ENCODE data around the gene TENM3.

Gene TENM3

DNA sequence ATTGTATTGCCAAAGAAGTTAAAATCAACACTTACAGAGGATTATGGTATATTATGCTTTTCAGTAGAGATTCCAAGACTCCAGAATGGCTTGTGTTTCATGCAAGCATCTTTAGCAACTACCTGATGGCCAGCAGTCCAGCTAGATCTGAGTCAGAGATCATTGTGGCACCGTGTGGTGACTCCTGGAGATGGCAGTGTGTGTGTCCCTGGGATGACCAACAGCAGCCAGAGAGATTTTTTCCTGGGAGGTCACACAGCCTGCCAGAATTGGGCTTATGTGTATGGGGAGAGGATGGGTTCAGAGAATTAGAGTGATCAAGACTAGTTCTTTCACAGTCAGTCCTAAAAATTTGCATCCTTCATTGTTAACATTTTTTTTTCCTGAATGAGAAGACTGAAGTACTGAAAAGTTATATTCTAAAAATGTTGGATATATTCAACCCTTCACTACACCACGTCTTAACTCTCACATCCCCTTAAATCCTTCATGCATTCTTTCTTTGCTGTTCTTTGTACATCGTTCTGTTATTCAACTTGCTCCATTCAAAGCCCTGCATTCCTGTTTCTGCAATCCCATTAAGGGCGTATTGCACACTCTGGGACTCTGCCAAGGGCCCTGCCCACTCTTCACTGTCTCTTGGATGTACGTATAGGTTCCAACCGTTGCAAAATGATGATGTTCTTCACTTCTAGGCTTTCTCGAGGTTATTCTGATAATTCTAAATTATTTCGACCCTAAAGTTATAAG is 12.4 kb downstream of the TENM3 start:
- no peak for DNase-seq

DNA sequence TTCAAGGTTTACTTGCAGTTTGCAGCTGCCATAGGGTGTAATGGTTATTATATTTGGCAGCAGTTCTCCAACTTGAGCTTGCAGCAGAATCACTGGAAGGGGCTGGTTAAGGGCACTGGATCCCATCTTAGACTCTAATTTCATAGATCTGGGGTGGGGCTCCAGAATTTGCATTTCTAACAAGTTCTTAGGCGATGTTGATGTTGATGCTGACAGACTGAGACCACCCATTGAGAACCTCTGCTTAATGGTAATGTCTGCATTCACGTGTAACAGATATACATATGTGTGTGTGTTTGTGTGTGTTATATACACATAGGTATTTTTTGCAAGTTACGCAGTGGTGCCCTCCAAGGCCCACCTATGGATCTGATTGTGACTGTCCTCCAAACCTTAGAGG is 13.8 kb downstream of the TENM3 start:
- DNase-seq: no peak

DNA sequence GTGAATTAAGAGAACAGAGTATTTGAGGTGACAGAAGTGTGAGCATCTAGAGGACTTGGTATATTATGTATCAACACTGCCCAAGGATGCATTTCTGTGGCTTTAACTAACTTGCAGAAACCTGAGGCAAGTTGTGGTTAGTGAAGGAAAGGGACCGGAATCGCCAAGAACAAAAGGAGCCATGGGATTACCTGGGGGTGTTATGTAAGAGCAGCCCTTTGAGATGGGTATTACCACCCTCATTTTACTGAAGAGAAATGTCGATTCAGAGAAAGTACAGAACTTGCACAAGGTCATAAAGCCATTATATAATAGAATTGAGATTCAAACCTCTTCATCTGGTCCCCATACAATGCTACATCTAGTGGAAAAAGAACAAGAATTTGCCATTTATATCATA is 14.3 kb downstream of the TENM3 start:
- no peak for DNase-seq

- DNase-seq: no peak
Measured at GRCh38 chr4:182258441-182259000, 15.3 kb downstream of the TENM3 start.

- no peak for DNase-seq
Measured at GRCh38 chr4:182261651-182262223, 18.5 kb downstream of the TENM3 start.

DNA sequence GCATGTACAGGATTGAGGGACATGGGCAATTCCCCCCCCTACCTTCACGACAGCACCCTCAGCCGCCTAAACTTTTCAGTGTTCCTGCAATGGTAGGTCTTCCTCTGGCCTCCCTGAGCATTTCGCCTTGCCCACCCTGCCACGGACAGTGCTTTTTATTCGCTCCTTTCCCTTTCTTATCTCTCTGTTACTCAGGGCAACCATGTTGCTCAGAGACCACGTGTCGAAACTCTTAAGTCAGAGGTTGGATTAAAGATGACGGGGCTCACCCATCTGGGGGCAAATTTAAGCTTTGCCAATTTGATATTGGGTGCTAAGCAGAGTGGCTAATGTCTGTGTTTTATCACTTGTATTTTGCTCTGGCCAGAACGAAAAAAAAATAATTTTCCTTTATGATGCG is 20.4 kb downstream of the TENM3 start:
- no peak for DNase-seq

- DNase-seq: no peak
Measured at GRCh38 chr4:182264139-182264752, 21.0 kb downstream of the TENM3 start.

DNA sequence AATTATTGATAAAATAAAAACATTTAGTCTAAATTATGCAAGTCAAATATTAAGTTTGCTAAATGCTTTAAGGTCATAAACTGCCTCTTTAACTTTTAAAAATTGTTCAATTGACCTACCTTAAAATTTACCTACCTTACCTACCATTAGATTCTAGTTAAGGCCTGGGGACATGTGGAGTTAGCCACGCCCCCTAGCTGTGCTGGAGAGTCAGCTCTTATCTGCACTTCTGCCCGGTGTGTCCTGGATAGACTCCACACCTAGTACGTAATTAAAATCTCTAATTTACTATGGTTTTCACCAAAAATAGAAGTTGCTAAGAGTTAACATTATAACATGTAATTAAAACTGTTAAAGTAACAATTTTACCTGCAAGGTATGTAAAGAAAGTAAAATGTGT is 22.7 kb downstream of the TENM3 start:
- DNase-seq: no peak

GRCh38 chr4:182267048-182267447 is 23.8 kb downstream of the TENM3 start:
- no peak for DNase-seq

- DNase-seq: no peak
Measured at GRCh38 chr4:182268966-182269365, 25.8 kb downstream of the TENM3 start.

DNA sequence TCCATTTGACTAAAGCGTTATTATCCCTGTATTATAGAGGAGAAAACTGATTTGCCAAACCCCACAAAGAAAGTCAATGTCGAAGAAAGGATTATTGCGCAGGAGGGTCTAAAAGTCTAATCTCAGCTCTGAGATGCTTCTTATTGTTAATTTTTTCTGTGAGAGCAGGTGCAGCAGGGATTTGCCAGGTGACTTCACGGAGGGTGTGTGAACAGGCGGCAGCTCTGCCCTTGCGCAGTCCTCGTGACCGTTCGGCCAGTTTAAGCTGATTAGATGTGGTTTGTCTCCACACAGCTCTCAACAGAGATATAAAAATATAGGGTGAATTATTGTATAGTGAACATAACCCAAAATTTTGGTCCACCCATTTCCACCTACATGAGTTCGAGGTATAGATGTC is 28.5 kb downstream of the TENM3 start:
- DNase-seq: no peak

DNA sequence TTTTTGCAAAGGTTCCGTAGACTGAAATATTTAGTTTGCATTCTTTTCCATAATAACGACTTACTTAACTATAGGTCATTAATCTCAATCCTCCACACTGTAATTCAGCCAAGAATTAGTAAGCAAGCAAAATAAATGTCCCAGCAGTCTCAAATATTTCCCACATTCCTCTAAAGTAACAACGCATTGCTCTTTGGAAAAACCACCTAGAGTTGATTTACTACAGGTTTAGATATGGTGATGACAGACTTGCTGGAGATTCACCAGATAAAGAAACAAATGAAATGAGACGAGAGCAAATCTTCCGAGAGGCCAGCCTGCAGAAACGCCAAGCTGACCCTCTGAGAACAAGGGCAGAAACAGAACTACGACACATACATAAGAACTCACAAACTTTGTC is 28.9 kb downstream of the TENM3 start:
- no peak for DNase-seq

- no peak for DNase-seq
Measured at GRCh38 chr4:182273191-182273935, 30.2 kb downstream of the TENM3 start.

DNA sequence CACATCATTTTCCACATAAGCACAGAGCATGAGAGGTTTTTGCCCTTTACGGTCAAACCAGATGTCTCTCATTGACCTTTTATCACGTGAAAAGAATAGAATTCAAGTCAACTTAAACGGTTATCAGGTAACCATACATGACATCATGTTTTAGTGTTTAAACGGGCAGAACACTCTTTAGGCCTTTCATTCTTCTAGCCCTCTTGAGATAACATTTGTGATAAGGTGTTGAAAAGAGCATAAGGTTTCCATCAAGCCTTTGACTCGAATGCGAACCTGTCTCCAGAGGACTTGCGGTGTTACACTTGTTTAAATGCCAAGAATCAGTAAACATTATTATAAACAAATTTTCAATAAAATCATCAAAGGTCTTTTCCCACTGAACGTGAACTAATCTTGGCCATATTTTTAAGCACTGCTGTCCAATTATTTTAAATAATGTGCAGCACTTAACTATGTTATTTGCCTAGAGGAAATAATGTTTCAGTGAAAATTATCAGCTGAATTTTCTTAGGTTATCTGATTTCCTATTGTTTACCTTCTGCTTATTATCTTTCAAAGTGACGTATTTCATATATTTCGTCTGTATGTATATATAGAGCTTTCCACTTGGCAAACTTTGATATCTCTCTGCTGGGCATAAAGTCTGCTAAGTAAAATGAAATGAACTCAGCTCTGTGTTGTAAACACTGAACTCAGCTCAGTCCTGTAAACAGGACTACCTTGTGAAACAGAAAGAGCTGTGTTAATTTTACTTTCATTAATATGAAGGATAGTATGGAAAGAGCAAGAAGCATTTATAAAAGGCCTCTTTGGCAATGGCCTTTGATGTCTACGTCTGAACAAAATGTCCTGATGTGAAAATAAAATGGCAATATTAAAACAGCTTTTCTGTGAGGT is 33.3 kb downstream of the TENM3 start:
- no peak for DNase-seq

DNA sequence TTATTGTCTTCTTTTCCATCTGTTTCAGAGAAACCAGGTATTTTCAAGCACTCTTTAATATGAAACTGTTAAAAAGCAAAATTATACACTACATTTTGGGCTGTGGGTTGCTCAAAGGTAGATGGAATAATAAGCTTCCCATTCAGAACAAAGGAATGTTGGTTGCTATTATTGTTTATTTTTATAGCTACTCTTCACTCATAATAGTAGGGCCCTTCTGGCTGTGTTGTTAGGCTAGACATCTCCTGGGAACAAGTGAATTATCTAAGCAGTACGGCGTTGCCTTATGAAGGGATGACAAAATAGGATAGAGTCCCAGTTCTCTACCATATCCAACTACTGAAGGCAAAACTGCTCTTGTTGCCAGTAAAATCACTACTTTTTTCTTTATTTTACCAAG is 34.2 kb downstream of the TENM3 start:
- no peak for DNase-seq

DNA sequence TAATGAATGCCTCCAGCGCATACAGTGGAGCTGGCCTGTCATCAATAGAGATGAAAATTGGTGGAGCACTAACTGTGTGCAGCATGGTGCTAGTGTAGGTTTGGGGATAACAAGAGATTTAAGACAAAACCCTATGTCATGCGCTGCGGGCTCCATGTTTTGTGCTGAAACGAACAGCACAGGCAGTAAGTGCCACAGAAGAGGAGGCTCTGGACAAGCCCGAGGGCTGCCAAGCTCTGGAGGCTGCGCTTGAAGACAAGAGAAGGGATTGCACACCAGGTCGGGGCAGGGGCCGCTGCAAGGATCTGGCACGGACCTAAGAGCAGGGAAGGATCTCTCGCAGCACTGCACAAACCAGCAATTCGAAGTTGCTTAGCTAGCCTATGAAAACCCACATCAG is 35.5 kb downstream of the TENM3 start:
- DNase-seq: no peak

GRCh38 chr4:182280436-182281111 is 37.4 kb downstream of the TENM3 start:
- DNase-seq: no peak

GRCh38 chr4:182286035-182286434 is 42.8 kb downstream of the TENM3 start:
- no peak for DNase-seq

DNA sequence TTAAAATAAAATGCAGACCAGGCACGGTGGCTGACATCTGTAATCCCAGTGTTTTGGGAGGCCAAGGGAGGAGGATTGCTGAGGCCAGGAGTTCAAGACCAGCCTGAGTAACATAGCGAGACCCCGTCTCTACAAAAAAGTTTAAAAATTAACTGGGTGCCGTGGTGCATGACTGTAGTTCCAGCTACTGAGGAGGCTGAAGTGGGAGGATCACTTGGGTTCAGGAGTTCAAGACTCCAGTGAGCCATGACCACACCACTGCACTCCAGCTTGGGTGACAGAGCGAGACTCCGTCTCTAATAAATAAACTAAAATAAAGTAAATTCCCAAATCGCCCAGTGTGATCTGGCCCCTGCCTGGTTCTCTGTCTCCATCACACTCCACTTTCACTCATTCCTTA is 43.7 kb downstream of the TENM3 start:
- DNase-seq: no peak

DNA sequence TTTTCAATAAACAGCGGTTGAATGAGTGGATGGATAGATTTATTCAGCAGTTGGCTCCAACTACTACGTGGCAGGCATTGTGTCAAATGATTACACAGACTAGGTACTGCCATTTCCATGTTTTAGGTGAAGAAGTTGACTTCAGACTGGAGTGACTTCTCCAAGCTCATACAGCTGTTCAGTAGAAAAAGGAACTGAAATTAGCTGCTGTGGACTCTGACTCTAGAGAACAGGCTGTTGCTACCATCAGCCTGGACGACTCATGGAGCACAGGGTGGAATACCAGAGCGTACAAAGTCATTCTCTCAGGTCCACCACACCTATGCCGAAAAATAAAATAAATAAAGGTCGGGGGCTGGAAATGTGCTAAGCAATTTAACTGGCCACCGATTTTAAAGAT is 45.3 kb downstream of the TENM3 start:
- DNase-seq: no peak

- no peak for DNase-seq
Measured at GRCh38 chr4:182289809-182290208, 46.6 kb downstream of the TENM3 start.

DNA sequence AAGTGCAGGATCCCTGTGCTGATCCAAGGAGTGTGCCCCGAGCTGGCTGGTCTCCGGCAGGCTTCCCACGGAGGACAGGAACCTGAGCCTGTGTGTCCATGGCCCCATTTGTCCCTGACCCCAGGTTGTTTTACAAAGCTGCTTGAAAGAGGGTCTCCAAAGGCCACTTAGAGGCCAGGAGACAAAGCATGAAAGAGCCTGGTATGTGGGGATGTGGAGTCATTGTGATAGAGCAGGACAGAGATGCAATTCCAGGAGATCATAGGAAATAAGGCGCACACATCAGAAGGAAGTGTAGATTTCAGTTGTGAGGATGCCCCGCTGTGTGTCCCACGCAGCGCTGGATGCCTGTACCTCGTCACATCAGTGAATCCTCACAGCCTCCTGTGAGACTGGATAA is 48.0 kb downstream of the TENM3 start:
- no peak for DNase-seq
